GM12878 (cell line): ENCODE data around the gene BTNL8. TPM values are rescaled to one million over a fixed set of nuclear protein-coding genes. Genes with fewer than 3 reads are reported as not detected.

Source experiments
- ATAC-seq: fragments of 200-7000 bp; cut with Tn5 transposase; 3 replicates; pipeline ENCODE4 v1.9.1; 2020; ENCODE audit warnings: mild to moderate bottlenecking, moderate library complexity
- BruUV-seq: library from RNA; stranded (reverse); fragments of 400-500 nt; replicated peaks from 2 replicates; lab custom pipeline; 2021; lab: Mats Ljungman, UMichigan
- CTCF ChIA-PET: fragments of 300-600 bp; sonication (Branson Sonifier 250); formaldehyde crosslinking; extraction: SDS; loops from one replicate; lab custom pipeline; 2021; ENCODE audit warnings: inconsistent platforms; lab: Yijun Ruan, JAX
- POLR2A ChIA-PET: fragments of 350-600 bp; formaldehyde crosslinking; extraction: SDS; loops from one replicate; lab custom pipeline; 2021; ENCODE audit warnings: inconsistent platforms; lab: Charles Lee
- RAD21 ChIA-PET: fragments of 300-600 bp; sonication (Branson Sonifier 250); formaldehyde crosslinking; loops from one replicate; lab custom pipeline; 2023; ENCODE audit warnings: antibody characterized with exemption; ENCODE audit not compliant: unreplicated experiment; lab: Charles Lee
- SMC1A ChIA-PET: fragments of 300-600 bp; sonication (Branson Sonifier 250); formaldehyde crosslinking; loops from one replicate; lab custom pipeline; 2023; ENCODE audit not compliant: unreplicated experiment, uncharacterized antibody; lab: Charles Lee
- DNase-seq: peaks from one replicate; pipeline ENCODE4 v3.0.0-alpha.2; 2011; ENCODE audit warnings: low read depth, low spot score
- FAIRE-seq: peaks from 3 replicates; lab custom pipeline; 2011; peaks lifted over from hg19 to GRCh38; lab: Jason Lieb, UNC
- H2AFZ ChIP-seq: 2 replicates; pipeline ENCODE4 v1.6.0; 2011; ENCODE audit warnings: low read depth, low read length, control low read depth; ENCODE audit not compliant: control insufficient read depth
- H3K27ac ChIP-seq: 2 replicates; pipeline ENCODE4 v1.5.1; 2011; ENCODE audit warnings: control low read depth; ENCODE audit not compliant: control insufficient read depth, insufficient read depth
- H3K27me3 ChIP-seq, 2 experiments: replicated peaks in 1 of 2; 2 replicates each; pipeline versions ENCODE4 v1.6.0 to v1.6.1; 2011; ENCODE audit warnings: low read length in 1 of 2; ENCODE audit not compliant: control insufficient read depth in 2 of 2, insufficient read depth in 2 of 2
- H3K36me3 ChIP-seq, 2 experiments: 2 replicates each; pipeline ENCODE4 v1.5.1; 2011; ENCODE audit warnings: low read length in 1 of 2; ENCODE audit not compliant: control insufficient read depth in 2 of 2, insufficient read depth in 2 of 2
- H3K4me1 ChIP-seq: 2 replicates; pipeline ENCODE4 v1.6.1; 2011; ENCODE audit warnings: mild to moderate bottlenecking, low read length, moderate library complexity, mixed read lengths; ENCODE audit not compliant: control insufficient read depth, insufficient read depth
- H3K4me2 ChIP-seq: 2 replicates; pipeline ENCODE4 v1.6.0; 2011; ENCODE audit warnings: control low read depth; ENCODE audit not compliant: control insufficient read depth, insufficient read depth
- H3K4me3 ChIP-seq: fragments of 200-600 bp; sonication (generic); 2 replicates; pipeline ENCODE4 v1.5.1; 2016
- H3K79me2 ChIP-seq: 2 replicates; pipeline ENCODE4 v1.6.0; 2011; ENCODE audit warnings: low read length; ENCODE audit not compliant: control insufficient read depth, insufficient read depth
- H3K9ac ChIP-seq: 2 replicates; pipeline ENCODE4 v1.8.0; 2011; ENCODE audit warnings: low read length, control low read depth, mixed read lengths; ENCODE audit not compliant: control insufficient read depth, insufficient read depth
- H3K9me3 ChIP-seq: replicated peaks from 3 replicates; pipeline ENCODE4 v1.5.1; 2011; ENCODE audit warnings: mild to moderate bottlenecking, low read length; ENCODE audit not compliant: control insufficient read depth, insufficient read depth
- H4K20me1 ChIP-seq: 2 replicates; pipeline ENCODE4 v1.6.0; 2011; ENCODE audit not compliant: control insufficient read depth, insufficient read depth
- BCL11A ChIP-seq: IDR thresholded peaks from 2 replicates; pipeline ENCODE4 v1.6.1; 2011; ENCODE audit warnings: low read depth, low read length
- CHD2 ChIP-seq: IDR thresholded peaks from 2 replicates; pipeline ENCODE4 v1.6.1; 2011; ENCODE audit warnings: low read depth, low read length, improper control_type of control experiment, borderline replicate concordance
- ELK1 ChIP-seq: IDR thresholded peaks from 2 replicates; pipeline ENCODE4 v1.6.1; 2012; ENCODE audit warnings: low read depth, low read length, improper control_type of control experiment
- HDGF ChIP-seq: fragments of 450-650 bp; IDR thresholded peaks from 2 replicates; pipeline ENCODE4 v1.6.1; 2016; ENCODE audit warnings: antibody characterized with exemption
- JUNB ChIP-seq: IDR thresholded peaks from 2 replicates; pipeline ENCODE4 v1.6.1; 2016; ENCODE audit warnings: antibody characterized with exemption, mild to moderate bottlenecking
- MEF2A ChIP-seq: IDR thresholded peaks from 2 replicates; pipeline ENCODE4 v1.6.1; 2011; ENCODE audit warnings: low read depth, mild to moderate bottlenecking, low read length, moderate library complexity; ENCODE audit not compliant: insufficient read depth
- MEF2B ChIP-seq: fragments of 450-650 bp; IDR thresholded peaks from 2 replicates; pipeline ENCODE4 v1.6.1; 2018; ENCODE audit warnings: mild to moderate bottlenecking, moderate library complexity; ENCODE audit not compliant: partially characterized antibody, poor library complexity, severe bottlenecking
- NFYB ChIP-seq: IDR thresholded peaks from 2 replicates; pipeline ENCODE4 v1.6.1; 2011; ENCODE audit warnings: low read depth, mild to moderate bottlenecking, low read length, improper control_type of control experiment, moderate library complexity; ENCODE audit not compliant: insufficient read depth
- NR2C2 ChIP-seq: IDR thresholded peaks from 2 replicates; pipeline ENCODE4 v1.6.1; 2011; ENCODE audit warnings: borderline replicate concordance, low read depth; ENCODE audit not compliant: control insufficient read depth, insufficient read length
- REST ChIP-seq: IDR thresholded peaks from 2 replicates; pipeline ENCODE4 v1.6.1; 2012; ENCODE audit warnings: mild to moderate bottlenecking, low read depth, low read length
- USF1 ChIP-seq: IDR thresholded peaks from 2 replicates; pipeline ENCODE4 v1.6.1; 2011; ENCODE audit warnings: borderline replicate concordance, low read depth, mild to moderate bottlenecking, moderate library complexity, mixed read lengths, low read length; ENCODE audit not compliant: insufficient read depth; ENCODE audit errors: extremely low read length
- YBX1 ChIP-seq: fragments of 450-650 bp; IDR thresholded peaks from 2 replicates; pipeline ENCODE4 v1.6.1; 2016; ENCODE audit warnings: antibody characterized with exemption
- ZNF687 ChIP-seq: fragments of 450-650 bp; IDR thresholded peaks from 2 replicates; pipeline ENCODE4 v1.6.1; 2017; ENCODE audit warnings: mild to moderate bottlenecking, moderate library complexity
- WGBS: methylation state at CpG from one replicate; pipeline ENCODE4 v1.1.6; 2016; ENCODE audit warnings: low lambda C conversion rate; ENCODE audit not compliant: insufficient replicate concordance, insufficient coverage; ENCODE audit errors: missing lambda C conversion rate; 5-methylcytosine and 5-hydroxymethylcytosine counted together
- in situ Hi-C: fragments of 300-500 bp; cut with MboI; formaldehyde crosslinking; loops from 9 replicates; pipeline ENCODE4 v1.14.3; 2018; ENCODE audit warnings: mixed read lengths
- intact Hi-C: fragments of 100-400 bp; cut with micrococcal nuclease; formaldehyde crosslinking; loops from one replicate; pipeline ENCODE4 v1.14.2; 2022; ENCODE audit not compliant: unreplicated experiment
- polyA plus RNA-seq, 11 experiments: library from polyadenylated mRNA; depleted of rRNA in 4 of 11; unstranded in 6 of 11; stranded (reverse) in 5 of 11; fragments of >200 nt; fragmentation: Nextera tagmentation in 4 of 11; fragmentation: Illumina TruSeq in 1 of 11; extraction: Ambion mirVana in 4 of 11; extraction: Trizol in 1 of 11; gene quantifications; 1 replicate in 1 of 11; 2 replicates in 10 of 11; pipeline versions ENCODE4 v1.2.1 to v1.2.3, GENCODE V29; 2011 to 2016; ENCODE audit warnings: inconsistent platforms in 2 of 11, missing spikeins in 2 of 11, low read depth in 1 of 11
- total RNA-seq, 4 experiments: library from RNA; depleted of rRNA in 3 of 4; stranded (reverse); fragments of >200 nt in 3 of 4; fragmentation: Illumina TruSeq in 1 of 4; extraction: Trizol in 1 of 4; gene quantifications; 2 replicates each; pipeline versions ENCODE4 v1.2.1 to v1.2.3, GENCODE V29; 2013 to 2021

The BTNL8 gene
- total and polyA plus RNA-seq, 10 of the 15 experiments (the other 5 are each of a cell fraction or from before 2014, with no cell fraction given): 0.13 to 3.4 (median 0.26) TPM; not detected in 2

- FAIRE-seq (no peak), ATAC-seq (no peak), DNase-seq (no peak)
- Histone ChIP-seq H3K4me3 (no peak overlapping the region), H3K27me3 (no peaks in the 10 kb centered on the region), H3K9me3 (peaks cover 40% of the 10 kb centered on the region), H4K20me1 (no peaks in the 10 kb centered on the region), H3K4me2 (no peak overlapping the region), H3K27ac (no peak overlapping the region), H3K36me3 (peaks cover 12 to 26% of the 10 kb centered on the region in 2 experiments), H3K9ac (no peak overlapping the region), H2AFZ (no peak overlapping the region), H3K4me1 (no peaks in the 10 kb centered on the region), H3K79me2 (no peaks in the 10 kb centered on the region)
- WGBS: 98% methylated on average over 10 of the region's 10 CpGs
- ChIA-PET SMC1A (interaction anchor here (0.8 to 1.1 kb wide), 4 partner anchors 29 to 300 kb away, joined by 3 to 4 read pairs (median 3); no protein-coding TSS in a partner anchor), CTCF (interaction anchor here (0.8 to 2.6 kb wide), 4 partner anchors 9 to 68 kb away, joined by 3 to 6 read pairs (median 3); partner anchors contain the start of gene MGAT1), POLR2A (interaction anchor here (1.0 kb wide), 2 partner anchors 13 to 19 kb away, joined by 3 read pairs; no protein-coding TSS in a partner anchor), RAD21 (no interaction called here)
- in situ Hi-C loops: no loop called here
- TSS peak; percentile 18 for BruUV-seq
- intact Hi-C loops: no loop called here
- TF ChIP-seq ELK1 (no peak), JUNB (no peak), HDGF (no peak), ZNF687 (no peak), MEF2B (no peak), CHD2 (no peak), BCL11A (no peak), REST (no peak), YBX1 (no peak), NR2C2 (no peak), MEF2A (no peak), USF1 (no peak), NFYB (no peak)
Measured at GRCh38 chr5:180850434-180851078, 48.4 kb upstream of the BTNL8 start.
